ENCODE results near the gene STX16.

DNA sequence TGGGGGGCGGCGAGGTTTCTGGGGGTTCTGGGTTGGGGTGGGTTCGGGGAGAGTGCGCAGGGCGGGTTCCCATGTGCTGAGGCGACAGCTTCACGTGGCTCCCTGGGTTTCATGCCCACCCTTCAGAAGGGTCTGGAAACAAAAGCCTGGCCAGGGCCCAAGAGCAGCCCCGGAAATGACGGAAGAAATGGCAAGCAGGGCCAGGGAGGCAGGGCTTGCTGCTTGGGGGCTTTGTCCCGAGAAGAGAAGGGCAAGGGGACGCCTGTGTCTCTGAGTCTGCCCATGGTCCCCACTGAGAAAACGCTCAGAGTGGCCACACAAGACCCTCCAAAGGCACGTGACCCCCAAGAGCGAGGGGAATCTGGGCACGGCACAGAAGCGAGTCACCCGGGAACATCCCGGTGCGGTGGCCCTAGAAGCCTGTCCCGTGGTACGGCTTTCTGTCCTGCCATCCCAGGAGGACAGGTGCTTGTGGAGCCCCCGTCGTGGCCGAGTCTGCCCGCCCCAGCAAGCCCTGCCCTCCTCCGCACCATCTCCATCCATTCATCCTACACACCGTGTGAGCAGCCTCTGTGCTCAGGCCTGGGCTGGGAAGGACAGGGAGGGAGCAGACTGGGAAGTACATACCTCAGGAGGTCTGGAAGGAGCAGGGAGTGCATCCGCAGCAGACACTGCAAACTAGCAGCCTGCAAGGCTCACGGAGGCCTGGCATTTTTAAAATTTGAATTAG, 50.5 kb downstream of the STX16 start:
- TF ChIP-seq, protein P1, sequence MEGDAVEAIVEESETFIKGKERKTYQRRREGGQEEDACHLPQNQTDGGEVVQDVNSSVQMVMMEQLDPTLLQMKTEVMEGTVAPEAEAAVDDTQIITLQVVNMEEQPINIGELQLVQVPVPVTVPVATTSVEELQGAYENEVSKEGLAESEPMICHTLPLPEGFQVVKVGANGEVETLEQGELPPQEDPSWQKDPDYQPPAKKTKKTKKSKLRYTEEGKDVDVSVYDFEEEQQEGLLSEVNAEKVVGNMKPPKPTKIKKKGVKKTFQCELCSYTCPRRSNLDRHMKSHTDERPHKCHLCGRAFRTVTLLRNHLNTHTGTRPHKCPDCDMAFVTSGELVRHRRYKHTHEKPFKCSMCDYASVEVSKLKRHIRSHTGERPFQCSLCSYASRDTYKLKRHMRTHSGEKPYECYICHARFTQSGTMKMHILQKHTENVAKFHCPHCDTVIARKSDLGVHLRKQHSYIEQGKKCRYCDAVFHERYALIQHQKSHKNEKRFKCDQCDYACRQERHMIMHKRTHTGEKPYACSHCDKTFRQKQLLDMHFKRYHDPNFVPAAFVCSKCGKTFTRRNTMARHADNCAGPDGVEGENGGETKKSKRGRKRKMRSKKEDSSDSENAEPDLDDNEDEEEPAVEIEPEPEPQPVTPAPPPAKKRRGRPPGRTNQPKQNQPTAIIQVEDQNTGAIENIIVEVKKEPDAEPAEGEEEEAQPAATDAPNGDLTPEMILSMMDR (IDR thresholded peaks at IDR 0.05): no peak
- TF ChIP-seq ZFX (IDR thresholded peaks at IDR 0.05; ENCODE audit: borderline replicate concordance): no peak

Measured in 22Rv1 (cell line).